Measurements from ENCODE around the gene PLBD2.
A peak's percentile ranks its signal among the peaks of the same experiment; 100 is the strongest.

PLBD2 gene

GRCh38 chr12:113405694-113406093 lies 47.3 kb downstream of the PLBD2 start:
- H3K27ac ChIP-seq, result peak overlapping the region in 2 of 21 experiments; percentile 21 to 54
- H3K4me3 ChIP-seq, result no peak overlapping the region

- no peak overlapping the region for H3K4me3 ChIP-seq
- peak overlapping the region in 1 of 21 experiments; percentile 39 for H3K27ac ChIP-seq
Observed at GRCh38 chr12:113407931-113408600, 49.7 kb downstream of the PLBD2 start.

- Histone ChIP-seq H3K4me3 (no peak overlapping the region), H3K27ac (no peak overlapping the region)
Observed at GRCh38 chr12:113408756-113409298, 50.4 kb downstream of the PLBD2 start.

GRCh38 chr12:113409462-113410124 lies 51.2 kb downstream of the PLBD2 start:
- no peak overlapping the region for H3K27ac ChIP-seq
- H3K4me3 ChIP-seq, result no peak overlapping the region

GRCh38 chr12:113413488-113413939 lies 55.1 kb downstream of the PLBD2 start:
- Histone ChIP-seq H3K4me3 (no peak overlapping the region), H3K27ac (no peak overlapping the region)

- H3K27ac ChIP-seq, result no peak overlapping the region
- no peak overlapping the region for H3K4me3 ChIP-seq
Observed at GRCh38 chr12:113414519-113415038, 56.2 kb downstream of the PLBD2 start.

- H3K27ac ChIP-seq, result peak overlapping the region in 2 of 21 experiments; percentile 49 to 50
- no peak overlapping the region for H3K4me3 ChIP-seq
Observed at GRCh38 chr12:113416091-113416754, 57.8 kb downstream of the PLBD2 start.

GRCh38 chr12:113418213-113418879 lies 60.0 kb downstream of the PLBD2 start:
- no peak overlapping the region for H3K27ac ChIP-seq
- no peak overlapping the region for H3K4me3 ChIP-seq

GRCh38 chr12:113420996-113421595 lies 62.7 kb downstream of the PLBD2 start:
- Histone ChIP-seq H3K4me3 (no peak overlapping the region), H3K27ac (peak overlapping the region in 3 of 21 experiments; percentile 0 to 58 (median 50))

GRCh38 chr12:113422030-113422885 lies 63.9 kb downstream of the PLBD2 start, which contains the start of gene SDSL:
Gene SDSL (plus strand): TSS chr12:113422380. CDS start chr12:113427983, 5,603 bp downstream.
- peak within 1 kb of the TSS in 20 of 21 experiments; percentile 4 to 87 (median 66) for H3K27ac ChIP-seq
- peak within 1 kb of the TSS; percentile 19 to 46 (median 36) for H3K4me3 ChIP-seq

- H3K27ac ChIP-seq, result peak overlapping the region in 19 of 21 experiments; percentile 4 to 87 (median 67)
- peak overlapping the region; percentile 19 to 46 (median 36) for H3K4me3 ChIP-seq
Observed at GRCh38 chr12:113422886-113423669, 64.7 kb downstream of the PLBD2 start.

GRCh38 chr12:113424456-113424855 lies 66.1 kb downstream of the PLBD2 start:
- no peak overlapping the region for H3K4me3 ChIP-seq
- no peak overlapping the region for H3K27ac ChIP-seq

GRCh38 chr12:113424915-113425823 lies 66.8 kb downstream of the PLBD2 start:
- H3K27ac ChIP-seq, result no peak overlapping the region

GRCh38 chr12:113425960-113426453 lies 67.6 kb downstream of the PLBD2 start:
- no peak overlapping the region for H3K4me3 ChIP-seq
- H3K27ac ChIP-seq, result no peak overlapping the region

More at GRCh38 chr12:113424915-113425823, 66.8 kb downstream of the PLBD2 start:
- H3K4me3 ChIP-seq, result no peak overlapping the region

GRCh38 chr12:113427882-113428281 lies 69.5 kb downstream of the PLBD2 start:
- no peak overlapping the region for H3K4me3 ChIP-seq

GRCh38 chr12:113428482-113428881 lies 70.1 kb downstream of the PLBD2 start:
- H3K27ac ChIP-seq, result no peak overlapping the region
- H3K4me3 ChIP-seq, result no peak overlapping the region

More at GRCh38 chr12:113427882-113428281, 69.5 kb downstream of the PLBD2 start:
- H3K27ac ChIP-seq, result no peak overlapping the region
